Measurements from ENCODE around the gene TCTN1. TPM values are rescaled to one million over a fixed set of nuclear protein-coding genes. Genes with fewer than 3 reads are reported as not detected.

Gene TCTN1
- total RNA-seq, 4 donors from 2014 or later, result 98.8 to 204 (median 125) TPM

DNA sequence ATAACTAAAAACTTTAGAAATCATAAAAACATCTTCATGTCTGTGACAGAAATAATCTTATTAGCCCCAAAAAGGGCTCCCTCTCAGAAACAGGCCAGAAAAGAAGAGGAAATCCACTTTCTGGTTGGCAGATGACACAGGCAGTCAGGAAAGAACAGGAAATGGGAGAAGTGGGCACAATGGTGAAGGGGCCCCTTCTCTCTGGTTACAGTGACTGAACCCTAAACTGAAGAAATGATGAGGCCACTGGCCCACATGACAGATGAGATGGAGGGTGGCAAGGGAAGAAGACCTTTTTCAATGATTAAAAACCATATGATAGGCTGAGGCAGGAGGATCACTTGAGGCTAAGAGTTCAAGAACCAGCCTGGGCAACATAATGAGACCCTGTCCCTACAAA is 21.1 kb downstream of the TCTN1 start:
- Histone ChIP-seq H3K27me3 (no peaks in the 10 kb centered on the region), H3K4me3 (replicated peaks in 1 of 3) (no peak overlapping the region), H3K9me3 (no peaks in the 10 kb centered on the region), H3K36me3 (peaks cover 4 to 9% of the 10 kb centered on the region in 2 donors), H3K4me1 (no peaks in the 10 kb centered on the region), H3K27ac (no peak overlapping the region)
- DNase-seq, result no peak
- intact Hi-C loops (cut with DNase I), result no loop called here
- TF ChIP-seq, protein P1, sequence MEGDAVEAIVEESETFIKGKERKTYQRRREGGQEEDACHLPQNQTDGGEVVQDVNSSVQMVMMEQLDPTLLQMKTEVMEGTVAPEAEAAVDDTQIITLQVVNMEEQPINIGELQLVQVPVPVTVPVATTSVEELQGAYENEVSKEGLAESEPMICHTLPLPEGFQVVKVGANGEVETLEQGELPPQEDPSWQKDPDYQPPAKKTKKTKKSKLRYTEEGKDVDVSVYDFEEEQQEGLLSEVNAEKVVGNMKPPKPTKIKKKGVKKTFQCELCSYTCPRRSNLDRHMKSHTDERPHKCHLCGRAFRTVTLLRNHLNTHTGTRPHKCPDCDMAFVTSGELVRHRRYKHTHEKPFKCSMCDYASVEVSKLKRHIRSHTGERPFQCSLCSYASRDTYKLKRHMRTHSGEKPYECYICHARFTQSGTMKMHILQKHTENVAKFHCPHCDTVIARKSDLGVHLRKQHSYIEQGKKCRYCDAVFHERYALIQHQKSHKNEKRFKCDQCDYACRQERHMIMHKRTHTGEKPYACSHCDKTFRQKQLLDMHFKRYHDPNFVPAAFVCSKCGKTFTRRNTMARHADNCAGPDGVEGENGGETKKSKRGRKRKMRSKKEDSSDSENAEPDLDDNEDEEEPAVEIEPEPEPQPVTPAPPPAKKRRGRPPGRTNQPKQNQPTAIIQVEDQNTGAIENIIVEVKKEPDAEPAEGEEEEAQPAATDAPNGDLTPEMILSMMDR (IDR thresholded peaks at IDR 0.05), result no peak
- no peak for TF ChIP-seq POLR2A (IDR thresholded peaks at IDR 0.05)

GRCh38 chr12:110636516-110636915 is 22.6 kb downstream of the TCTN1 start:
- no peaks in the 10 kb centered on the region for H3K4me1 ChIP-seq
- no peak for TF ChIP-seq POLR2A (IDR thresholded peaks at IDR 0.05)
- TF ChIP-seq, protein P1 (IDR thresholded peaks at IDR 0.05), result no peak
- intact Hi-C loops (cut with DNase I), result no loop called here
- no peaks in the 10 kb centered on the region for H3K27me3 ChIP-seq
- WGBS, 2 donors, result 83 to 93% methylated on average over 5 of the region's 5 CpGs
- no peaks in the 10 kb centered on the region for H3K9me3 ChIP-seq
- H3K36me3 ChIP-seq, result peaks cover 4 to 9% of the 10 kb centered on the region in 2 donors
- no peak for DNase-seq
- no peak overlapping the region for H3K4me3 ChIP-seq (replicated peaks in 1 of 3)
- H3K27ac ChIP-seq, result no peak overlapping the region

DNA sequence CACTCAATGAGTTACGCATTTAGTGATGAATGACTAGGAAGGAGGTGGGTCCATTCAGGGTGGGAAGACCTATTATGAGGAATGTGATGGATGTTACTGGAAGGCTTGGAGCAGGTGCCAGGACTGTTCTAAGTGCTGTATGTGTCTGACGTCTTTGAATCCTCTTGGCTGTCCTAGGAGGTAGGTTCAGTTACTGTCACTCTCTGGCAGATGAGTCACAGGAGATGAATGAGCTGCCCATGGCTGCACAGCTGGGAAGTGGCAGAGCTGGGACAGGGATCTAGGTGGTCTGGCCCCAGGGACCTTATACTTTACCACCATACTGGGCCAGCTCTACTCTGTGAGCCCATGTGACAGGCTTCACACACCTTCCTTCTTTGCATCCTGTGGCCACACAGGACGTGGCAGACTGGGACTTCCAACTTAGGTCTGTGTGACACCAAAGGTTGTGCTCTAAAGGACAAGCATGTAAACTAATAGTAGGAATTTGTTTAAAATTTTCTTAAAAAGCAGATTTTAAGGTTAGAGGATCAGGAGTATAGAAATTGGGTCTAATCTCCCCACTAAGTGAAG is 24.0 kb downstream of the TCTN1 start:
- TF ChIP-seq, protein P1 (IDR thresholded peaks at IDR 0.05), result no peak
- no peak for TF ChIP-seq POLR2A (IDR thresholded peaks at IDR 0.05)

GRCh38 chr12:110638796-110639195 is 24.9 kb downstream of the TCTN1 start:
- no peak overlapping the region for H3K27ac ChIP-seq
- intact Hi-C loops (cut with DNase I), result no loop called here
- no peak overlapping the region for H3K4me3 ChIP-seq (replicated peaks in 1 of 3)
- no peak for TF ChIP-seq POLR2A (IDR thresholded peaks at IDR 0.05)
- TF ChIP-seq, protein P1 (IDR thresholded peaks at IDR 0.05), result no peak
- WGBS, 2 donors, result 93 to 94% methylated on average over 5 of the region's 5 CpGs
- H3K36me3 ChIP-seq, result no peaks in the 10 kb centered on the region
- H3K9me3 ChIP-seq, result no peaks in the 10 kb centered on the region
- no peak for DNase-seq
- H3K27me3 ChIP-seq, result no peaks in the 10 kb centered on the region
- no peaks in the 10 kb centered on the region for H3K4me1 ChIP-seq

More for the DNA sequence above, 24.0 kb downstream of the TCTN1 start:
- H3K4me1 ChIP-seq, result no peaks in the 10 kb centered on the region
- no peak overlapping the region for H3K4me3 ChIP-seq (replicated peaks in 1 of 3)
- peaks cover 3 to 5% of the 10 kb centered on the region in 2 donors for H3K36me3 ChIP-seq
- 70 to 87% methylated on average over 3 of the region's 3 CpGs for WGBS, 2 donors
- no peaks in the 10 kb centered on the region for H3K27me3 ChIP-seq
- no peaks in the 10 kb centered on the region for H3K9me3 ChIP-seq
- H3K27ac ChIP-seq, result no peak overlapping the region
- intact Hi-C loops (cut with DNase I), result no loop called here
- DNase-seq, result no peak

- no peak for DNase-seq
- Histone ChIP-seq H3K4me3 (replicated peaks in 1 of 3) (no peak overlapping the region), H3K36me3 (no peaks in the 10 kb centered on the region), H3K27me3 (no peaks in the 10 kb centered on the region), H3K9me3 (no peaks in the 10 kb centered on the region), H3K4me1 (no peaks in the 10 kb centered on the region), H3K27ac (no peak overlapping the region)
- TF ChIP-seq POLR2A (IDR thresholded peaks at IDR 0.05), result no peak
- TF ChIP-seq, protein P1 (IDR thresholded peaks at IDR 0.05), result no peak
- intact Hi-C loops (cut with DNase I), result no loop called here
- 89 to 94% methylated on average over 7 of the region's 7 CpGs for WGBS, 2 donors
Observed at GRCh38 chr12:110639336-110640141, 25.6 kb downstream of the TCTN1 start.

All from thyroid gland (tissue), 4 donors.